Lower lobe of right lung (tissue), 2 donors: ENCODE measurements around the gene PRRG4. TPM values are rescaled to one million over a fixed set of nuclear protein-coding genes. Genes with fewer than 3 reads are reported as not detected.

ENCODE experiments used
- ATAC-seq, 2 donors: fragments of 200-7000 bp; cut with Tn5 transposase; one replicate each; pipeline ENCODE4 v1.9.1; 2020 to 2022; ENCODE audit warnings: mild to moderate bottlenecking in 2 of 2, moderate library complexity in 2 of 2
- DNase-seq: peaks from one replicate; pipeline ENCODE4 v3.0.0-alpha.2; 2020
- H3K27ac ChIP-seq: fragments of 200-600 bp; one replicate; pipeline ENCODE4 v1.8.0; 2022
- H3K27me3 ChIP-seq: fragments of 200-600 bp; one replicate; pipeline ENCODE4 v1.8.0; 2022; ENCODE audit warnings: low read depth
- H3K36me3 ChIP-seq: fragments of 200-600 bp; one replicate; pipeline ENCODE4 v1.8.0; 2022; ENCODE audit warnings: mild to moderate bottlenecking
- H3K4me1 ChIP-seq: fragments of 200-600 bp; one replicate; pipeline ENCODE4 v1.8.0; 2022
- H3K4me3 ChIP-seq: fragments of 200-600 bp; one replicate; pipeline ENCODE4 v1.8.0; 2022; ENCODE audit warnings: mild to moderate bottlenecking
- H3K9me3 ChIP-seq: fragments of 200-600 bp; one replicate; pipeline ENCODE4 v1.8.0; 2022
- intact Hi-C: fragments of 100-400 bp; cut with DNase I; formaldehyde crosslinking; loops from one replicate; pipeline ENCODE4 v1.11.0; 2022
- total RNA-seq: library from RNA; stranded (reverse); fragmentation: NEBNext Ultra II Directional; extraction: Animal tissue kit (Norgen Biotek cat#: 25700); gene quantifications from one replicate; pipeline ENCODE4 v1.2.1, GENCODE V29; 2021
- TF ChIP-seq, protein P1 (sequence below): fragments of 200-600 bp; IDR thresholded peaks from one replicate; pipeline ENCODE4 v1.8.0; 2022; ENCODE audit warnings: antibody characterized with exemption, mild to moderate bottlenecking
- donor health status: DM: no; HTN: yes; CAD: no; lungs with severe emphysema.

The PRRG4 gene
- total RNA-seq, 1 donor from 2014 or later: 12.0 TPM

DNA sequence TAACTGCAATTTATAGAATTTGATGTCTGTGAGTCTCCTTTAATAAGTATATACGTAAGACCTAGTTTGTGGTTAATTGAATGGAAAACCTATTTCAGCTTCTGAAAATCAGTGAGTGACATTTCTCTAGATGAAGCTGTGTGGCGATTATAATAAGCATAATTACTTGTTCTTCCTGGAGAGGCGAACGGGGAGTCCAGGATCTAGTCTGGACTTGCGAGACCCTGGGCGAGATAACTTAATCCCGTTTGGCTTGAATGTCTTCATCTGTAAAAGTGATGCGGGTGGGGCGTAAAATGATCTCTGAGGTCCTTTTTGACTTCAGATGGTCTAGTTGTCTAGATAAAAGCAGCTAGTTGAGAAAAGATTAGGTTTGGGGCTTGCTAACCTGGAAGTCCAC, 1.1 kb downstream of the PRRG4 start:
- Histone ChIP-seq H3K27ac (no peak overlapping the region), H3K4me1 (peaks cover 8% of the 10 kb centered on the region), H3K9me3 (no peaks in the 10 kb centered on the region), H3K36me3 (peaks cover 6% of the 10 kb centered on the region), H3K27me3 (no peaks in the 10 kb centered on the region), H3K4me3 (peak overlapping the region; percentile 86)
- ATAC-seq (no peak), DNase-seq (no peak)
- intact Hi-C loops: no loop called here
- TF ChIP-seq, protein P1, sequence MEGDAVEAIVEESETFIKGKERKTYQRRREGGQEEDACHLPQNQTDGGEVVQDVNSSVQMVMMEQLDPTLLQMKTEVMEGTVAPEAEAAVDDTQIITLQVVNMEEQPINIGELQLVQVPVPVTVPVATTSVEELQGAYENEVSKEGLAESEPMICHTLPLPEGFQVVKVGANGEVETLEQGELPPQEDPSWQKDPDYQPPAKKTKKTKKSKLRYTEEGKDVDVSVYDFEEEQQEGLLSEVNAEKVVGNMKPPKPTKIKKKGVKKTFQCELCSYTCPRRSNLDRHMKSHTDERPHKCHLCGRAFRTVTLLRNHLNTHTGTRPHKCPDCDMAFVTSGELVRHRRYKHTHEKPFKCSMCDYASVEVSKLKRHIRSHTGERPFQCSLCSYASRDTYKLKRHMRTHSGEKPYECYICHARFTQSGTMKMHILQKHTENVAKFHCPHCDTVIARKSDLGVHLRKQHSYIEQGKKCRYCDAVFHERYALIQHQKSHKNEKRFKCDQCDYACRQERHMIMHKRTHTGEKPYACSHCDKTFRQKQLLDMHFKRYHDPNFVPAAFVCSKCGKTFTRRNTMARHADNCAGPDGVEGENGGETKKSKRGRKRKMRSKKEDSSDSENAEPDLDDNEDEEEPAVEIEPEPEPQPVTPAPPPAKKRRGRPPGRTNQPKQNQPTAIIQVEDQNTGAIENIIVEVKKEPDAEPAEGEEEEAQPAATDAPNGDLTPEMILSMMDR: no peak

DNA sequence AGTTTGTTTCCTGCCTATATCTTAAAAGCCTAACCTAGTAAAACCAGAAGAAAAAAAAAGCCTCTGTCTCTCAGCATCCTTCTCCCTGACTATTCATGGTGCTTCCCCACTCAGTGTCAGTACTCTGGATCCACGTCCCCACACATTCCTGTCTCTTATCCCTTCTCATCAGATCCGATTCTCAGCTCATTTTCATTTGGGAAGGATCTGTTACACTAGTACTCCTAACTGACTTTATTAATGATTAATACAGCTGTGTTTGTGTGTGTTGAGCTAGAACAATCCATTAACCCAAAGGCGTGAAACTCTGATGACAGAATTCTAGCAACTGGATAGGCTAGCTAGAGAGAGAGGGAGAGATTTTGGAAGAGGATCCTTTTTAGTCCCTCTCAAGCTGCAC, 1.5 kb downstream of the PRRG4 start:
- no peaks in the 10 kb centered on the region for H3K27me3 ChIP-seq
- peaks cover 6% of the 10 kb centered on the region for H3K36me3 ChIP-seq
- H3K4me3 ChIP-seq: no peak overlapping the region
- no peaks in the 10 kb centered on the region for H3K9me3 ChIP-seq
- peaks cover 8% of the 10 kb centered on the region for H3K4me1 ChIP-seq
- intact Hi-C loops: no loop called here
- ATAC-seq (no peak), DNase-seq (no peak)
- H3K27ac ChIP-seq: no peak overlapping the region
- TF ChIP-seq, protein P1: no peak

DNA sequence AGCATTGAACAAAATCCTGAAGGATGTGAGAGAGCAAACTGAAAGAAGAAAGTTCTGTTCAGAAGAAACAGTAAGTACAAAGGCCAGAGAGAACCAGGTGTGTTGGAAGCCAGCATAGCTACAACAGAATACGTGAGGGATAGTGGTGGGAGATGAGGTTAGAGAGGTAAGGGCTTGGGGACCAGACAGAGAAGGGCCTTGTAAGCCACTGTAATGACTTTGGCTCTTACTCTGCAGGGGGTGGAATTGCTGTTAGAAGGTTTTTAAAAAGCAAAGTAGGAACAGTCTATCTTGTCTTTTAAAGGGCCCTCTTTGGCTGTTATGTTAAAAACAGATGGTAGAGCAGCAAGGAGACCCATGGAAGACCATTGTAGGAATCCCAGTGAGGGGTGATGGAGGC, 4.2 kb downstream of the PRRG4 start:
- Histone ChIP-seq H3K4me3 (no peak overlapping the region), H3K4me1 (peaks cover 8% of the 10 kb centered on the region), H3K27ac (no peak overlapping the region), H3K36me3 (peaks cover 6% of the 10 kb centered on the region), H3K27me3 (no peaks in the 10 kb centered on the region), H3K9me3 (no peaks in the 10 kb centered on the region)
- TF ChIP-seq, protein P1: no peak
- intact Hi-C loops: no loop called here
- ATAC-seq (no peak), DNase-seq (no peak)

DNA sequence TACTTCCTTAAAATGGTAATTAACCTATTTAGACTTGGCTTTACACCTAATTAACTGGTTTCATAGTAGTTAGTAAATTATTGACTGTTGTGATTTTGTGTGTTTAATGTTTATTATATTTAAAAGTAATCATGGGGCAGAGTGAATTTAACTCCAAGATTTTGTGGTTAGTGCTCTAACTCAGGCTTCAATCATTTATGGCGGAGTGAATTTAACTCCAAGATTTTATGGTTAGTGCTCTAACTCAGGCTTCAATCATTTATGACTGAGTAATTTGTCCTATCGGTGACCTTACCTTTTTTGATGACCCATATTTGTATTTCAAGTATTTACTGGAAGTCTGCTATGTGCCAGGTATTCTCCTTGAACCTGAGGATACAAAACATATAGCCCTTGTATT, 7.2 kb downstream of the PRRG4 start:
- Histone ChIP-seq H3K9me3 (no peaks in the 10 kb centered on the region), H3K4me1 (no peaks in the 10 kb centered on the region), H3K27me3 (no peaks in the 10 kb centered on the region), H3K36me3 (peaks cover 6% of the 10 kb centered on the region), H3K27ac (no peak overlapping the region), H3K4me3 (no peak overlapping the region)
- intact Hi-C loops: no loop called here
- ATAC-seq (no peak), DNase-seq (no peak)
- TF ChIP-seq, protein P1: no peak

DNA sequence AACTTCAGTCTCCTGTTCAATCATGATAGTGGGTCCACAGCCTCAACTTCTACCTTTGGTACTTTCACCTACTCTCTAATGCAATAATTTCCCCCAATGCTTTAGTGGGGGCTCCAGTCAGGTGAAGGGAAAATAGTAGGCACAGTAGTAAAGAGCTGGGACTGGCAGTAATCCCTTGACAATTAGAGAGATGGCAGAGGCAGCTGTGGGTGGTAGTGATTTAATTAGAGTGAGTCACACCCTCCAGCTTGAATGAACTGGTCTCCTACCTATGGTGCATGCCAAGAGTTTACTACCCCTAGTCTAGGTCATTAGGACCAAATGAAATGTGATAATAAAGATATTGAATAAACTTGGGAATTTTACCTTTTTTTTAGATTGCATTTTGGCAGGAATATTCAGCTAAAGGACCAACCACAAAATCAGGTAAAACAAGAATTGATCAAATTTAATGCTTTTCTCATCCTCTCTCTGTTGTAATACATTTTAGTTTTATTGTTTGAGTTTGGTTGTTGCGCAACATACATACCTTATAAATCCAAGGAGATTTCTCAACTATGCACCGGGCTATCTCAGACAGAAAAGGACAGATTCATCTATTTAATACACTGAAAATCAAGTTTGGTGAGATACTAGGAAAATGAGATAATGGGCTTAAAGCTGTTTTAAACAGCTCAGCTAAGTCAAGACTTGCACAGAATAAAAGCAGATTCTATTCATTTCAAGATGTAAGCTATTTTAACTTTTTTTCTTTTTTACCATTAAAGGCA, 9.0 kb downstream of the PRRG4 start:
- ATAC-seq (no peak), DNase-seq (no peak)
- intact Hi-C loops: no loop called here
- Histone ChIP-seq H3K4me3 (no peak overlapping the region), H3K4me1 (no peaks in the 10 kb centered on the region), H3K9me3 (no peaks in the 10 kb centered on the region), H3K27me3 (no peaks in the 10 kb centered on the region), H3K27ac (no peak overlapping the region), H3K36me3 (no peaks in the 10 kb centered on the region)
- TF ChIP-seq, protein P1: no peak
